Stromal cell of bone marrow (primary cell): Measurements from ENCODE around the gene TBL2.
"Not testable (repeated sequence)": the region's sequence is repeated elsewhere in the genome, so short reads cannot be mapped to it uniquely, and the experiment has no call there.

ENCODE experiments used
- DNase-seq: peaks from one replicate; pipeline ENCODE4 v3.0.0-alpha.2; 2012; ENCODE audit warnings: low read depth

TBL2 gene, protein sequence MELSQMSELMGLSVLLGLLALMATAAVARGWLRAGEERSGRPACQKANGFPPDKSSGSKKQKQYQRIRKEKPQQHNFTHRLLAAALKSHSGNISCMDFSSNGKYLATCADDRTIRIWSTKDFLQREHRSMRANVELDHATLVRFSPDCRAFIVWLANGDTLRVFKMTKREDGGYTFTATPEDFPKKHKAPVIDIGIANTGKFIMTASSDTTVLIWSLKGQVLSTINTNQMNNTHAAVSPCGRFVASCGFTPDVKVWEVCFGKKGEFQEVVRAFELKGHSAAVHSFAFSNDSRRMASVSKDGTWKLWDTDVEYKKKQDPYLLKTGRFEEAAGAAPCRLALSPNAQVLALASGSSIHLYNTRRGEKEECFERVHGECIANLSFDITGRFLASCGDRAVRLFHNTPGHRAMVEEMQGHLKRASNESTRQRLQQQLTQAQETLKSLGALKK

DNA sequence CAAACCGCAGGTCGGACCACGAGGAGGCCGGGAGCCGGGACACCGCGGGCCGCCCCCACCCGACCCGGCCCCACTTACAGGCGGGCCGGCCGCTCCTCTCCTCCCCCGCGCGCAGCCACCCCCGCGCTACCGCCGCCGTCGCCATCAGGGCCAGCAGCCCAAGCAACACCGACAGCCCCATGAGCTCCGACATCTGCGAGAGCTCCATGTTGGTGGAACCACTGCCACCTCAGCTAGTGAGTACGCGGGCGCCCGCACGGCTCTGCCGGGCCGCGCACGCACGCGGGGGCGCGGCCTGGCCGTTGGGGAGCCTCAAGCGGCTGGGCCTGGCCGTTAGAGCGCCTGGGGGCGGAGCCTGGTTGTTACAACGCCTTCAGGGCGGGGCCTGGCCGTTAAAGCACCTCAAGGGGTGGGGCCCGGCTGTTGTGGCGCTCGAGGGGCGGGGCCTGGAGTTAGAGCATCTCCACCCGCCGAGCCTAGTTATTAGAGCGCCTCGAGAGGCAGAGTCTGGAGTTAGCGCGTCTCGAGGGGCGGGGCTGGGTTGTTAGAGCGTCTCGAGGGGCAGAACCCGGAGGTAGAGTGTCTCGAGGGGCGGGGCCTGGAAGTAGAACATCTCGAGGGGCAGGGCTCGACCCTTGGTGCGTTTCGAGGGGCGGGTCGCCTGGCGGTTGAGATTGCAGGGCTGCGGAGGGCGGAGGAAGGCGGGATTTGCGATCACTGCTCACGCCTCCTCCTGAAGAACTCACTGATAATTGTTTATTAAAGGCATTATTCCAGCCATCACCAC lies at the start of gene TBL2:
Gene TBL2 (minus strand): TSS at position 238 of the 787 bp plus-strand sequence. CDS start 30 bp downstream, at position 208.
- peak; percentile 97 for DNase-seq

DNA sequence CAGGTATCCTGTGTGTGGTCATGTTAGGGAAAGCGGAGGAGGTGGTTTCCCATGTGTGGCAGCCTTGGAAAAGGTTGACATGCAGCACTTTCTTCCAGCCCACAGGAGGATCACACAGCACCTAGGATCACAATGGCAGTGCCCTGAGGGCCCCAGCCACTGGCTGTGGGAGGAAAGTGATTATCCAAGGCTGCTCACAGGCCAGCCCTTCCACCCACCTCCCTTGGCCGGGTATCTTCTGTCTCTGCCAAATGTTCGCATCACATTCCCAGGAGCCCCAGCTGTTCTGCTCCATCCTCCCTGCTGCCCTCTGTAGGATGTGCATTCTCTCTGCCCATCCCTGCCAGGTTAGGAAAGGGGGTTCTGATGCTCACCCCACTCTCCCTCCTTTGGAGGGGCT lies 48.4 kb upstream of the TBL2 start:
- peak; percentile 18 for DNase-seq

DNA sequence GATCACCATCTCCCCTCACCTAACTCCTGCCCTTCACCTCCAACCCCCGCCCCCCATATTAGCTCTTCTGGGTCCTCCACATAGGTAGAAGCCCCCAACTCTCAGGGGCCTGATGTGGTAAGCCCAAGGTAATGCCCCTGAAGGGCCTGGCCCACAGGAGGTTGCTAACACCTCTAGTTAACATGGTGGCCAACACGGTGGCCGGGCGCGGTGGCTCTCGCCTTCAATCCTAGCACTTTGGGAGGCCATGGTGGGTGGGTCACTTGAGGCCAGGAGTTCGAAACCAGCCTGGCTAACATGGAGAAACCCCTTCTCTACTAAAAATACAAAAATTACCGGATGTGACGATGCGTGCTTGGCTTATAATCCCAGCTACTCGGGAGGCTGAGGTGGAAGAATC lies 46.9 kb upstream of the TBL2 start:
- DNase-seq = no peak

DNA sequence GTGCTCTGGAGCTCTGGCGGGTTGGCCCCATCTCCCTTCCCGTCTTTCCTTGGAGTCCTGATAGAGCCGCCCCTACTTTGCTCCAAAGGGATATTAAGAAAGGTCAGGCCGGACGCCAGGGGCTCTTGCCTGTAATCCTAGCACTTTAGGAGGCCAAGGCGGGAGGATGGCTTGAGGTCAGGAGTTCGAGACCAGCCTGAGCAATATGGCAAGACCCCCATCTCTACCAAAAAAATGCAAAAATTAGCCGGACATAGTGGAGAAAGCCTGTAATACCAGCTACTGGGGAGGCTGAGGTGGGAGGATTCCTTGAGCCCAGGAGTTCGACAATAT lies 46.3 kb upstream of the TBL2 start:
- no peak for DNase-seq

DNA sequence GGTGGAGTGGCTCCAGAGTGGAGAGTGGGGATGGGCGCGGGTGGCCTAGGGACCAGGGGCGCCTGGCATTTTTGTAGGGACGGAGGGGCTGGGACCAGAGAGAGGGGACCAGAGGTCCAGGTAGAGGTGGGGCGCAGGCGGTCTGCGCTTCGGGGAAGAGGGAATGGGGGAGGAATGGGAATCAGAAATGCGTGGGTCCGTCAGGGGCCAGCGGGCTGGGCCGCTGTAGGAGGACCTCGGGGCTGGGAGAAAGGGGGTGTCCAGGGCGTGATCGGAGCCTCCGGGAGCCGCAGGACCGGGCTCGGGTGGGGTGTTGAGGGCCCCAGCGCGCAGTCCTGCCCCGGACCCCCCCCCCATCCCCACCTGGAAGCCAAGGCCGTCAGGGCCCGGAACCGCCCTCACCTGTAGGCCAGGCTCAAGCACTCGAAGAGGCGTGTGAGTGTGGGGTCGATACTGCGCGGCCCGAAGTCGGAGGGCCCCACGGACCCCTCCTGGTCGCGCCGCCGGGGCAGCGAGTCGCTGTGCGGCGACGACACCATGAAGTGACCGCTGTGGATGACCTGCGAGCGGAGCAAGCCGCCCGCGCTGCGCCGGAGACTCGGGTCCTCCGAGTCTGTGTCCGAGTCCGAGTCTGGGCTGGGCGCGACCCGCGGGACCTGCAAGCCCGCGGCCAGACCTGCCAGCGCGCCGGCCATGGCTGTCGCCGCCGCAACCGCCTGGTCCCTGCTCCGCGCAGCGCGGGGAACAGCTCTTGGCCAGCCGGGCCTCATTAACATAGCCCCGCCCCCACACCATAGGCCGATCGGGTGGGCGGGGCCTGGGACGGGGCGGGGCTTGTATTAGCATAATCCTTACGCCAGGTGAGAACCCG lies 45.7 kb upstream of the TBL2 start, which contains the start of gene MLXIPL:
Gene MLXIPL (minus strand): TSS at position 725 of the 871 bp plus-strand sequence. CDS start 30 bp downstream, at position 695.
- DNase-seq = no peak

DNA sequence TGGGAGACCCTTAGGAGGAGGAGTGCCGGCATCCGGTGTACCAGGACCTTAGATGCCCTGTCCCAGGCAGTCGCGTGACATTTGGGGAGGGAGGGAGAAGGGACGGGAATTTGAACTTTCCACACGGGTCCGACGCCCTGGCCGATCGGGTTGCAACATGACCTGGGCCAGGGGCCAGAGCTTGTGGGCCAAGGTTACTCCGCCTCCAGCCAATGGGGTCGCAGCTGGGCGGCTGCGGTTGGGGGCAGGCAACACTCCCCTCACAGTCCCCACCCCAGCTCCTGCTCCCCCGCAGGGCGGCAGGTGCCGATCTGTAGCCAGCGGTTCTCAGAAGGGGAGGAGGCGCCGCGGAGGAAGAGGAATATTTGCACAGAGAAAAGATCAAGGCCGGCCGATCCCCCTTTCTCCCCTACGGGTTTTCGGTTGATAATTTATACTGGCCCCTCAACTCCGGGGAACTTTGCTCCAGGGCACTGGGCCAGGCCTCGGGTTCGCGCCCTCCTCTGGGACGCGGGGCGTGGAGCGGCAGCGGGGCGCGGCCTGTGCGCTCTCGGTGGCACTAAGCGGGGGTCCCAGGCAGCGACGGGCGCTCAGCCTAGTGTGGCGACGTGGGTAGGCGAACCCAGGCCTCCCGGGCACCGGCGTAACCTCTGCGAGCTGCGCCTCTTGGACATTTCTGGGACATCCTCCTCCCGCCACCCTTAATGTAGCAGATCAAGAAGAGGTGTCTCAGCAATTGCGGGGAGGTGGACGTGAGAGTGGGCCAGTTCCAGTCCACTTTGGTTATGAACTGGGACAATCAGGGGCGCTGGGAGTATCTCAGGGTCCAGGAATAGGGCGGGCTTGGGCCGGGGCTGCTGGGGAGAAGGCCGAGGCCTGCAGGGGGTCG lies 44.8 kb upstream of the TBL2 start:
- no peak for DNase-seq

DNA sequence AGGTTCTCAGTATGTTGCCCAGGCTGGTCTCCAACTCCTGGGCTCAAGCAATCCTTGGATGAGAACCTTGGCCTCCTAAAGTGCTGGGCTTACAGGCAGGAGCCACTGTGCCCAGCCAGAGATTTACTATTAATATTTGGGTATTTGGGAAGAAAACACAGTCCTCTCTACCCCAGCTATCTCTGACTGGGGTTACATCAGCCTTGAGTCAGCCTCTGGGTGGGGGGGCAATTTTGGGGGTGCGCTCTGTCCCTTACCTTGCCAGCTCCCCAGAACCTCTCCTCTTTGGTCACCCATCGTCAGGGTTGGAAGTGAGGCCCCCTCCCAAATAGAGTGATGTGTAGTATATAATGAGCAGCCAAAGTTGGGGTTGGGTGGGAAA lies 44.1 kb upstream of the TBL2 start:
- DNase-seq = no peak

DNA sequence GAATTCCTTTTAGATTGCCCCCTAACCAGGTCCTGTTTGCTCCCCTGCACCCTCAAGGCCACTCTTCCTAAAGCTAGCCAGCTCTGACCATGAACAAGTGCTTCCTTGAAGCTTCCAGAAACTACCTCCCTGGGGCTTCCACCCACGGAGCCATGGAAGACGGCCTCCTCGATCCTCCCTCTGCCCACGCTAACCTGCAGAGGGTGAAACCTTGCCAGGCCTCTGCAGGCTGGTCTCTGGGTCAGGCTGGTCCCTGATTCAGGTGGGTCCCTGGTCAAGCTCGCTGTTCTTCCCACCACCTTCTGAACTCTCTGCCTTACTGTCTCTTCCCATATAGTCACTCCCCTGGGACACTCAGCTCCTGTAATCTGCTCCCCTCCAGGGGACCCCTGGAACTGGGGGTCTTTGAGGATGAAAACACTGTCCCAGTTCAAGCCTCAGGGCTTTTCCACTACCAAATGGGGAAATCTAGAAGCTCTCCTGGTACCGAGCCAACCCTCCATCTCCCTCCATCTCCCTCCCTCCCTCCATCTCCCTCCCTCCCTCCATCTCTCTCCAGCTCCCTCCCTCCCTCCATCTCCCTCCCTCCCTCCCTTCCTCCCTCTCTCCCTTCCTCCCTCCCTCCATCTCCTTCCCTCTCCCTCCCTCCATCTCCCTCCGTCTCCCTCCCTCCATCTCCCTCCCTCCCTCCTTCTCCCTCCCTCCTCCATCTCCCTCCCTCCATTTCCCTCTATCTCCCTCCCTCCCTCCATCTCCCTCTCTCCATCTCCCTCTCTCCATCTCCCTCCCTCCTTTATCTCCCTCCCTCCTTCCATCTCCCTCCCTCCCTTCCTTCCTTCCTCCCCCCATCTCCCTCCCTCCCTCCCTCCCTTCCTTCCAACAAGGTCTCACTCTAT lies 43.0 kb upstream of the TBL2 start:
- no peak for DNase-seq

DNA sequence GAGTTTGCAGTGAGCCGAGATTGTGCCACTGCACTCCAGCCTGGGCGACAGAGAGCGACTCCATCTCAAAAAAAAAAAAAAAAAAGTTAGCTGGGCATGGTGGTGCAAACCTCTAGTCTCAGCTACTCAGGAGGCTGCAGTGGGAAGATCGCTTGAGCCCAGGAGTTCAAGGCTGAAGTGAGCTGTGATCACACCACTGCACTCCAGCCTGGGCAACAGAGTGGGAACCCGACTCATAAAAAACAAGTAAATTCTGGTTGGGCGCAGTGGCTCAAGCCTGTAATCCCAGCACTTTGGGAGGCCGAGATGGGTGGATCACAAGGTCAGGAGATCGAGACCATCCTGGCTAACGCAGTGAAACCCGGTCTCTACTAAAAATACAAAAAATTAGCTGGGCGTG lies 41.0 kb upstream of the TBL2 start:
- DNase-seq = not testable (repeated sequence)

DNA sequence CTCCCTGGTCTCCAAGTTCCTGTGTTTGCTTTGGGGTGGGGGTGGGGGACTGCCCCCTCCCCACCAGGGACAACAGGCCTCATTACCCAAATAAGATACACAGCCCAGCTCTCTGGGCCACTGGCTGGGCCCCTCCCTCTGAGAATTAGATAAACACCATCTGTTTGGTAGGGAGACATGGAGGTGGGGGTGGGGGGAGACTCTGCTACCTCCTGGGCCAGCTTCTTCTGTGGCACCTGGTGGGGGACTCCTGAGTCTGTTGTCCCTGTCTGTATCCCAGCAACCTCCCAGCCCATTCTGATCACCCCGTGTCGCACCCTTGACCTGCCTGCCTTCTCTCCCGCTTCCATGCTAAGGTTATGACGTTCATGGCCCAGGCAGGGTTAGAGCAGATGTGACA lies 40.2 kb upstream of the TBL2 start:
- no peak for DNase-seq

DNA sequence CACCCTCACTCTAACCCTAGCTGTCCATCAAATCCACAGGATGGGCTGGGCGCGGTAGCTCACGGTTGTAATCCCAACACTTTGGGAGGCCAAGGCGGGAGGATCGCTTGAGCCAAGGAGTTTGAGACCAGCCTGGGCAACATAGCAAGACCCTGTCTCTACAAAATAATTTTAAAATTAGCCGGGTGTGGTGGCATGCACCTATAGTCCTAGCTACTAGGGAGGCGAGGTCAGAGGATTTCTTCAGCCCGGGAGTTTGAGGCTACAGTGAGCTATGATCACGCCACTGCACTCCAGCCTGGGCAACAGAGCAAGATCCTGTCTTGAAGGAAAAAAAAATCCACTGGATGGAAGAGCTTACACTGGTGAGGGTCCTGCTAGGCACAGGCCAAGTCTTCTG lies 39.1 kb upstream of the TBL2 start:
- DNase-seq = not testable (repeated sequence)

DNA sequence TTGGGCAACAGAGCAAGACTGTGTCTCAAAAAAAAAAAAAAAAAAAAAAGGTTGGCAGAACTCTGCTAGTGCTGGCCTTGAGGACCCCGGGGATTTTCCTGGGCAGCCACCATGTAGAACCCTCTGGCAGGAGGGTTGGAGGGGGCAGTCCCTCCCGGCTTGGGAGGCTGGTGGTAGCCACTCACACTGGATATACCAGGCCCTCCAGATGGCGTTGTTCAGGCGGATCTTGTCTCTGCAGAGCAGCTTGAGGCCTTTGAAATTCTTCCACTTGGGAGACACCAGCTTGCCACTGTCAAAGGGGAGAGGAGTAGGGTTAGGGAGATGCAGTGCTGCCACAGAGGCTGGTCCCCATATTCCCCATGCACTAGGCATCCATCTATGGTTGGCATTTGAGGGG lies 37.5 kb upstream of the TBL2 start:
- DNase-seq = no peak

DNA sequence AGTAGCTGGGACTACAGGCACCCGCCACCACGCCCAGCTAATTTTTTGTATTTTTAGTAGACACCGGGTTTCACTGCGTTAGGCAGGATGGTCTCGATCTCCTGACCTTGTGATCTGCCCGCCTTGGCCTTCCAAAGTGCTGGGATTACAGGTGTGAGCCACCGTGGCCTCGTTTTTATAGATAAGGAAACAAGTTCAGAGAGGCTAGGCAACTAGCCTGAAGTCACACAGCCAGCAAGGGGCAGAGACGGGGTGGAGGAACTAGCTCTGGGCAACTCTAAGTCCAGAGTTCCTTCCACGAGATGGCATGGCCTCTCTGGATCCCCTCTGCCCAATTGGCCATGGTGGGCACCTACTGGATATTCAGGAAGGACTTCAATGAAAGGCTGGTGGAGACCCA lies 36.6 kb upstream of the TBL2 start:
- not testable (repeated sequence) for DNase-seq

DNA sequence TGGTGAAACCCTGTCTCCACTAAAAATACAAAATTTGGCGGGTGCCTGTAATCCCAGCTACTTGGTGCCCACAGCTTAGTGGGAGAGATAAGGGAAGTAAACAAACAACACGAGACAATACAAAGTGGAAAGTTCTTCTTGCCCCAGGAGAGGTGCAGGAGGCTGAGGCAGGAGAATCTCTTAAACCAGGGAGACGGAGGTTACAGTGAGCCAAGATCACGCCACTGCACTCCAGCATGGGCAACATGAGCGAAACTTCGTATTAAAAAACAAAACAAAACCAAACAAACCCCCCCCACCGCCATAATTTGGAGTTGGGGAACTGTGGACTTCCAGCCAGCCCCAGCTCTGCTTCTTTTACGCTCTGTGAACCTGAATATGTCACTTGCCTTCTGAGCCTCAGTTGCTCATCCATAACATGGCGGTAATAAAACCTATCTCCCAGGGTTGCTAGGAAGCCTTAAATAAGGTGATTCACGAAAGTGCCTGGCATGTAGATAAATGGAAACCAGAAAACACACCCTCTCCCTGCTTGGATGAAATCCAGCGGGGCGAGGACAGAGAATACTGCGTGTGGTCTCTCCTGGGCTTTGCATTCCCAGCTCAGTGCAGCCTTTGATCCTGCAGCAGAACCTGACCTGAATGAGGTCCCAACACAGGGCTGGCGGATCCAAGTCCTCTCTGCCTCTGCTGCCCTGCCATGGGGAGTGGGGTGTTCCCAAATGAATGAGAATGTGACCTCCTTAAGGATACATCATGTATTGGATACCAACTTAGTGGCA lies 35.8 kb upstream of the TBL2 start:
- no peak for DNase-seq

DNA sequence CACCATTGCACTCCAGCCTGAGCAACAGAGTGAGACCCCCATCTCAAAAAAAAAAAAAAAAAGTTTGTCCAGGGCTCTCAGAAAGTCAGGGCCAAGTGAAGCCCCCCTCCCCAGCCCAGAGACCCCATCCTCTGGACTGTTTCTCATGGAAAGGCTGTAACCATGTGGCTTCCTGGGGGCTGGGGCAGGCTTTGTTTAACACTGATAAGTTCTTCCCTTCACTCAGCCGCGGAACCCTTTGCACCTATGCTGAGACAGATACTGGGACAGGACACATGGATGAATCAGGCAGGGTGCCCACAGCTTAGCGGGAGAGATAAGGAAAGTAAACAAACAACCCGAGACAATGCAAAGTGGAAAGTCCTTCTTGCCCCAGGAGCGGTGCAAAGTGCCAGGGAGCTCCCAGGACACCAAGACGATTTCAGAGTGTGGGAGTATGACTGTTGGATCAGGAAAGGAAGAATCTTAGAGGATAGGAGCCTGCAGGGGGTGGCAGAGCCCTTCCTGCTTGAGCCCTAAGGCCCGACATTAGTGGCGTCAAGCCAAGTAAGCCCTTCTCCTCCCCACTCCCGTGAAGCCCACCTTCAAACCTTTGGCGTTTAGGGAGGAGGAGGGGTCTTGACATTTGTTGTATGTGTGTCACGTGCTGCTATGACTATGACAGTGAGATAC lies 34.4 kb upstream of the TBL2 start:
- DNase-seq = no peak

DNA sequence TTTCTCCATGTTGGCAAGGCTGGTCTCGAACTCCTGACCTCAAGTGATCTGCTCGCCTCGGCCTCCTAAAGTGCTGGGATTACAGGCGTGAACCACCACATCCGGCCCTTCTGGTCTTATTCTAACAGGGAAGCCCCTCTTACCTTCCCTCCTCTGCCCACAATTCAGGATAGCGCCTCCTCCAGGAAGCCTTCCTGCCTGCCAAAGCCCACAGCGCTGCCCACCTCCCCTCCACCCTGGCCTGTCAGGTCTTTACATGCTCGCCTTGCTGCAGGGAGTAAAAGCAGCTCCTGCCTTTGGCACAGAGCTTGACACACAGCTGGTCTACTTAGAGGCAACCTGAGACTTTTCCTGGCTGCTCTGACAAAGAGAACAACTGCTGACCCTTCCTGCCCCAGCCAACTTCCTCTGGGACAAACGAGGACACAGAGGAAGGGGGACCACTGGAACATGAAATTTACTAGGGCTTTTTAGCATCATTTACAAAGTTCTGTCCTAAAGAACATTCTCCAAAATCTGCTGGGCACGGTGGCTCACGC lies 32.7 kb upstream of the TBL2 start:
- DNase-seq = no peak

DNA sequence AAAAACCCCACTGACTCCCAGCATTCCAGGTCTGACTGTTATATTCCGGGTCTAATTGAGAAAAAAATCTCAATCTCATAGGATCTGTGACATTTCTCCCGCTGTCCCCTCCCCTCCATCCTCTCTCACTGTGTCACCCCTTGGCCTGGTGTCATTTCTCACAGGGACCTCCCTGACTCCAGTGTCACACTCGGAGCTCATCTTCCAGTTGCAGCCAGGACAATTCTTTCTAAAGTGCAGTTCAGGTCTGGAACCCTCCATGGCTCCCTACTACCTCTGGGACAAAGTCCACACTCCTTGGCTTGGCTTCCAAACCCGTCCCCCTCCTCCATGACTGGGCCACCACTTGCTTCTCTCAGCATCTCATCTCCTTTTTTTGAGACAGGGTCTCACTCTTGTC lies 31.7 kb upstream of the TBL2 start:
- DNase-seq = no peak

DNA sequence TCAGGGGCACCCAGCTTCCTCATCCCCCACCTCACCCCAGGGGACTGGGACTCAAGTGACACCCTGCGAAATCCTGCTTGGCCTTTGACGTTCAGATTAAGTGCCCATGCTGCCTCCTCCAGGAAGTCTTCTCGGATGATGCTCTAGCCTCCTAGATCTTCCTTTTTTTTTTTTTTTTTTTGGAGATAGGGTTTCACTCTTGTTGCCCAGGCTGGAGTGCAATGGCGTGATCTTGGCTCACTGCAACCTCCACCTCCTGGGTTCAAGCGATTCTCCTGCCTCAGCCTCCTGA lies 29.3 kb upstream of the TBL2 start:
- not testable (repeated sequence) for DNase-seq
